ENCODE data around the gene ENDOD1. TPM values are rescaled to one million over a fixed set of nuclear protein-coding genes. Genes with fewer than 3 reads are reported as not detected.

Gene ENDOD1
- total RNA-seq, 2 donors from 2014 or later = 6.7 to 8.0 TPM

GRCh38 chr11:95150956-95151684 is 61.5 kb downstream of the ENDOD1 start:
- H3K27ac Mint-ChIP-seq = peak overlapping the region; percentile 92
- H3K4me1 Mint-ChIP-seq = peaks cover 25% of the 10 kb centered on the region
- H3K4me3 Mint-ChIP-seq = peak overlapping the region; percentile 89
- no peaks in the 10 kb centered on the region for H3K36me3 Mint-ChIP-seq (ENCODE audit: low read depth)
- H3K27me3 Mint-ChIP-seq = peaks cover 4% of the 10 kb centered on the region
- ATAC-seq (replicated peaks) = peak; percentile 91
- H3K9me3 Mint-ChIP-seq = no peaks in the 10 kb centered on the region

DNA sequence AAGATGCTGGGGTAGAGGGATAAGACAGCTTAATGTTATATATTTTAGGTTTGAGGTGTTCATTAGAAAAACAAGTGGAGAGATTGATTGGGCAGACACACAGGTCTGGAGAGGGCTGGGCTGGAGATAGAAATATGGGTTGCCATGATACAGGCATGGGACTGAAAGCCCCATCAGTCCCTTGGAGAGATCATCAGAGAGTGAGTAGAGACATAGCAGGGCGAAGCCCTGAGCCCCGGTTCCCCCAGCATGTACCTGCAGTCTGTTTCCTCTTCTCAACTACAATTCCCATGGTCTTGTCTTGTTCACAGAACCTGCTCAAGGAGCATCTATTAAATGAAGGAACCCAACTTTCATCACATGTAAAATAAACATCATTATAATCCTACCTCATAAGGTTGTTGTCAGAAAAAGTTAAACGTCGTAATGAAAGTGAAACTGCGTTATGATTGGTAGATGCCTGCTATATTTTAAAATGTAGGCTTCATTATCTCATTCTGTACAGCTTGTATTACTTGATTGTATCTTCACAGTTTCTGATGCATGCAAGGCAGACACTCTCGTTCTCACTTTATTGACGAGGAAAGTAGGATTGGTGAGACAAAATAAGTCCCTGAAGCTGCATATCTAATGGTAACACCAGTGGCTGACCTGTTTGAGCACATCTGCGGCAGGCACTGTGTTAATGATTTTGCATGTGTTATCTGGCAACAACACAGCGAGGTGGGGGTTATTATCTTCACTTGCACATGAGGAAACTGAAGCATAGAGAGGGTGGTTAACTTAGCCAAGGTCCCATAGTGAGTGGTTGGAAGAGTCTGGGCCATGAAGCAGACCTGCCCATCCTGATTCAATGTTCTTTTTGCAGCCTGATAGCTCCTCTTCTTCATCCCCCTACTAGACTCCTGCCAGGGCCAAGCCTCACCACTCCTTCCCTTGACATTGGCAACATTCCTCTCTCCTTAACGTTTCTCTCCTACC is 63.5 kb downstream of the ENDOD1 start:
- Mint-ChIP-seq H3K9me3 (no peaks in the 10 kb centered on the region), H3K27ac (peak overlapping the region; percentile 92), H3K36me3 (ENCODE audit: low read depth) (no peaks in the 10 kb centered on the region), H3K4me1 (peaks cover 29% of the 10 kb centered on the region), H3K4me3 (peak overlapping the region; percentile 89), H3K27me3 (no peaks in the 10 kb centered on the region)
- ATAC-seq (replicated peaks) = peak; percentile 2

GRCh38 chr11:95153857-95154246 is 64.2 kb downstream of the ENDOD1 start:
- Mint-ChIP-seq H3K4me3 (peak overlapping the region; percentile 89), H3K36me3 (ENCODE audit: low read depth) (no peaks in the 10 kb centered on the region), H3K27ac (peak overlapping the region; percentile 92), H3K9me3 (no peaks in the 10 kb centered on the region), H3K27me3 (no peaks in the 10 kb centered on the region), H3K4me1 (peaks cover 32% of the 10 kb centered on the region)
- no peak for ATAC-seq (replicated peaks)

- Mint-ChIP-seq H3K36me3 (ENCODE audit: low read depth) (no peaks in the 10 kb centered on the region), H3K4me3 (no peak overlapping the region), H3K9me3 (no peaks in the 10 kb centered on the region), H3K27me3 (no peaks in the 10 kb centered on the region), H3K27ac (no peak overlapping the region), H3K4me1 (peaks cover 32% of the 10 kb centered on the region)
- no peak for ATAC-seq (replicated peaks)
Observed at GRCh38 chr11:95154514-95154913, 64.9 kb downstream of the ENDOD1 start.

DNA sequence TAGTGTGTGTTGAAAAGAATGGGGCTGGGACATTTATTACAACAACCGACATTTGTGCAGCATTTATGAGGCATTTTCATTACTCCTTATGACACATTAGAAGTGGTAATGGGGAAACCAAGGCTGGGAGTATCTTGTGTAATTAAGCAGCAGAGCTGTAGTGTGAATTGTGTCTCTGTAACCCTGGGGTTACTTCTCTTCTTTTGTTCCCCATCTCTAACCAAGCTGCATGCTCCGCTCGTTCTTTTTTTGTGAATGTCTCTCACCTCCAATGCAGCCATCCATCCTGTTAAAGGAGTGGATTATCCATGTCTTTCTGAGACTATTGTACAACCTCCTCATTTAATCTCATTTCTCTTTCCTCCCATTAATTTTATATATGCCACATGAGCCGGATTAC is 65.7 kb downstream of the ENDOD1 start:
- Mint-ChIP-seq H3K36me3 (ENCODE audit: low read depth) (no peaks in the 10 kb centered on the region), H3K27me3 (no peaks in the 10 kb centered on the region), H3K4me1 (peaks cover 35% of the 10 kb centered on the region), H3K9me3 (no peaks in the 10 kb centered on the region), H3K27ac (no peak overlapping the region), H3K4me3 (no peak overlapping the region)
- ATAC-seq (replicated peaks) = no peak

DNA sequence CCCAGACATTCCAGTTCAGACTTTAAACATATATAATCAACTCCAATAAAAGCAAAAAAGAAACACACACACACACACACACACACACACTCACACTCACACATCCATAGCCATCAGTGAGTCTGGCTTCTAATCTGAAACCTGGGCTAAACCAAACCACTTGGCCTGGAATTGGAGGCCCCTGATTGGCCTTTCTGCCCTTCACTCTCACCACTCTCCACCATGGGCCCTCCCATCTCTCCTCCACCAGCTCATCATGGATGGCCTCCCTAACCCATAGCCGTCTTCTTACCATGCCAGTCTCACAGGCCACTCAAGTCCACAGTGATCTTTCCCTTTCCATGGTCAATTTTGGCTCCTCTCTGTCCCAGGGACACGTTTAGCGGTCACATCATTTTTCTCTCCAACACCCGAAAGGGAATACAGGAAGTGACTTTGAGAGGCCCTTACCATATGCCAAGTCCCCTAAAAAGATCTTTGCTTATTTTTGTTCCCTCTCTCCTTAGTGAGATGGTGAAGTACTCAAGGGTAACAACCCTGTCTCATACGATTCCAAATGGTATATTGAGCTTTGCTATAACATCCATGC is 66.6 kb downstream of the ENDOD1 start:
- H3K36me3 Mint-ChIP-seq (ENCODE audit: low read depth) = no peaks in the 10 kb centered on the region
- H3K27ac Mint-ChIP-seq = no peak overlapping the region
- no peaks in the 10 kb centered on the region for H3K27me3 Mint-ChIP-seq
- H3K9me3 Mint-ChIP-seq = no peaks in the 10 kb centered on the region
- H3K4me1 Mint-ChIP-seq = peaks cover 37% of the 10 kb centered on the region
- no peak for ATAC-seq (replicated peaks)
- H3K4me3 Mint-ChIP-seq = no peak overlapping the region

DNA sequence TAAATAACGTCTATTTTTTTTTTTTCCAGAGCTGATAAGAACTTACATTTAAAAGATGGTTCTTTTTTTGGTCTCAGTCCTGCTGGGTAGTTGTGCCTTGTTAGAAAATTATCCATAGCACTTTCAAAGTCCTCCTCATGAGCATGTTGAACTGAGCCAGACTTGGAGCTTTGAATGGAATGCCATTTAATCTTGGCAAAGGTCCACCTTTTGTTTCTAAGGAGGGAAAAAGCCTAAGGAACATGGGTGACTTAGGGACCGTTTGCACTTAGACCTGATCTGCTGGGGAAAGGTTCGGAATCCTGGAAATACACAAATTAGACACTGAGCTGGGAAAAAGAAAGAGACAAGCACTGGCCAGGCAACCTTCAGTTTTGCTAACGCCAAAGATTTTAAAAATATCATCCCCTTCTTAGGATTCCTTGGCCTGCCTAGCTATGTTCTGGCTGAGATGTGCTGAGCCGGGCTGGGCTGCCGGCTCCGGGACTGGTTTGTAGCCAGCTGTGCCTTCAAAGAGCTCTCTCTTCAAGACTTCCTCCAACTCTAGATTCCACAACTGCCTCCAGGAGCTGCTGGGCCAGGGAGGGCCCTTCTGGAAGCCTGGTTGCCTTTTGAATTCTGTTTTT is 67.4 kb downstream of the ENDOD1 start:
- Mint-ChIP-seq H3K36me3 (ENCODE audit: low read depth) (no peaks in the 10 kb centered on the region), H3K4me3 (no peak overlapping the region), H3K27me3 (no peaks in the 10 kb centered on the region), H3K4me1 (peaks cover 33% of the 10 kb centered on the region), H3K9me3 (no peaks in the 10 kb centered on the region), H3K27ac (peak overlapping the region; percentile 2)
- no peak for ATAC-seq (replicated peaks)

- Mint-ChIP-seq H3K27me3 (no peaks in the 10 kb centered on the region), H3K9me3 (no peaks in the 10 kb centered on the region), H3K27ac (peak overlapping the region; percentile 2), H3K4me1 (peaks cover 28% of the 10 kb centered on the region), H3K4me3 (no peak overlapping the region), H3K36me3 (ENCODE audit: low read depth) (no peaks in the 10 kb centered on the region)
- ATAC-seq (replicated peaks) = peak; percentile 39
Observed at GRCh38 chr11:95157824-95158223, 68.2 kb downstream of the ENDOD1 start.

GRCh38 chr11:95161248-95161647 is 71.6 kb downstream of the ENDOD1 start:
- no peaks in the 10 kb centered on the region for H3K27me3 Mint-ChIP-seq
- no peak overlapping the region for H3K4me3 Mint-ChIP-seq
- H3K9me3 Mint-ChIP-seq = no peaks in the 10 kb centered on the region
- no peak for ATAC-seq (replicated peaks)
- H3K27ac Mint-ChIP-seq = no peak overlapping the region
- H3K4me1 Mint-ChIP-seq = peaks cover 17% of the 10 kb centered on the region
- H3K36me3 Mint-ChIP-seq (ENCODE audit: low read depth) = no peaks in the 10 kb centered on the region

GRCh38 chr11:95163106-95163505 is 73.5 kb downstream of the ENDOD1 start:
- Mint-ChIP-seq H3K9me3 (no peaks in the 10 kb centered on the region), H3K4me3 (peak overlapping the region; percentile 5), H3K27me3 (no peaks in the 10 kb centered on the region), H3K36me3 (ENCODE audit: low read depth) (no peaks in the 10 kb centered on the region), H3K4me1 (peaks cover 9% of the 10 kb centered on the region), H3K27ac (no peak overlapping the region)
- ATAC-seq (replicated peaks) = no peak

GRCh38 chr11:95165638-95166037 is 76.0 kb downstream of the ENDOD1 start:
- Mint-ChIP-seq H3K9me3 (no peaks in the 10 kb centered on the region), H3K36me3 (ENCODE audit: low read depth) (no peaks in the 10 kb centered on the region), H3K4me1 (no peaks in the 10 kb centered on the region), H3K4me3 (no peak overlapping the region), H3K27ac (no peak overlapping the region), H3K27me3 (no peaks in the 10 kb centered on the region)
- no peak for ATAC-seq (replicated peaks)

GRCh38 chr11:95166781-95167180 is 77.1 kb downstream of the ENDOD1 start:
- no peak for ATAC-seq (replicated peaks)
- H3K27ac Mint-ChIP-seq = no peak overlapping the region
- no peak overlapping the region for H3K4me3 Mint-ChIP-seq
- no peaks in the 10 kb centered on the region for H3K36me3 Mint-ChIP-seq (ENCODE audit: low read depth)
- H3K4me1 Mint-ChIP-seq = no peaks in the 10 kb centered on the region
- no peaks in the 10 kb centered on the region for H3K9me3 Mint-ChIP-seq
- H3K27me3 Mint-ChIP-seq = no peaks in the 10 kb centered on the region

DNA sequence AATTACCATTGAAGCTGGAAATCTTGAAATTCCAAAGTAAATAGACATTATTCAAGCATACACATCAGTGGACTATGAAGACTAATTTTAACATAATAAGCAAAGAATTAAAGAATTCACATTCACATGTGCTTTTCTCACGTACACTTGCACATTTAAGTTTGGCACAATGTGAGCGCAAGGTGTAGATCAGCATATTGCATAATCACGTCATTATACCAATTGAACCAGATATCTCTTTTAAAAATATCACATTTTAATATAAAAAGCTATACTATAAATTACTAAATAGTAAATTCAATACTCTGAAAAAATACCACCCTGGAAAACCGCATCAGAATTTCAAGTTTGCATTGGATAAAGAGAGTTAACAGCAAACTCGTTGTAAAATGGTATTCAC is 80.6 kb downstream of the ENDOD1 start:
- Mint-ChIP-seq H3K4me1 (no peaks in the 10 kb centered on the region), H3K9me3 (no peaks in the 10 kb centered on the region), H3K27ac (no peak overlapping the region), H3K4me3 (no peak overlapping the region), H3K27me3 (no peaks in the 10 kb centered on the region), H3K36me3 (ENCODE audit: low read depth) (peaks cover 16% of the 10 kb centered on the region)
- no peak for ATAC-seq (replicated peaks)

- Mint-ChIP-seq H3K4me1 (no peaks in the 10 kb centered on the region), H3K36me3 (ENCODE audit: low read depth) (peaks cover 56% of the 10 kb centered on the region), H3K27ac (no peak overlapping the region), H3K9me3 (no peaks in the 10 kb centered on the region), H3K27me3 (no peaks in the 10 kb centered on the region), H3K4me3 (no peak overlapping the region)
- ATAC-seq (replicated peaks) = no peak
Observed at GRCh38 chr11:95175818-95176380, 86.3 kb downstream of the ENDOD1 start.

Measured in activated T-helper 17 cell treated with anti-CD3 and anti-CD28 coated beads, Interleukin-2, amount 50 U/mL, for 72 hours (primary cell).